Measurements from ENCODE around the gene SLC16A2.

SLC16A2 gene

GRCh38 chrX:74509989-74510388 is 88.7 kb downstream of the SLC16A2 start:
- Histone ChIP-seq H3F3A (ENCODE audit: control insufficient read depth, insufficient read depth) (no peaks in the 10 kb centered on the region), H3K9me3 (ENCODE audit: control insufficient read depth, insufficient read depth, low read length) (no peaks in the 10 kb centered on the region), H3K4me3 (ENCODE audit: low read length) (no peak overlapping the region), H3K79me2 (ENCODE audit: control insufficient read depth, low read length) (no peaks in the 10 kb centered on the region), H3K9me2 (replicated peaks; ENCODE audit: control insufficient read depth, low read length) (no peaks in the 10 kb centered on the region), H3K4me2 (ENCODE audit: low read length) (no peak overlapping the region), H4K20me1 (ENCODE audit: control insufficient read depth, insufficient read depth, low read depth, low read length) (no peaks in the 10 kb centered on the region), H3K36me3 (ENCODE audit: control insufficient read depth, low read length) (no peaks in the 10 kb centered on the region), H3K27ac (ENCODE audit: low read depth, low read length) (no peak overlapping the region), H3K27me3 (ENCODE audit: control insufficient read depth, low read length) (no peaks in the 10 kb centered on the region), H3K4me1 (ENCODE audit: control insufficient read depth, low read length) (no peaks in the 10 kb centered on the region)
- TF ChIP-seq CTCF (IDR thresholded peaks at IDR 0.05; ENCODE audit: low read depth, low read length, poor library complexity, severe bottlenecking), result no peak

- H3K4me2 ChIP-seq (ENCODE audit: low read length), result no peak overlapping the region
- no peak overlapping the region for H3K4me3 ChIP-seq (ENCODE audit: low read length)
- no peaks in the 10 kb centered on the region for H4K20me1 ChIP-seq (ENCODE audit: control insufficient read depth, insufficient read depth, low read depth, low read length)
- TF ChIP-seq CTCF (IDR thresholded peaks at IDR 0.05; ENCODE audit: low read depth, low read length, poor library complexity, severe bottlenecking), result no peak
- H3K36me3 ChIP-seq (ENCODE audit: control insufficient read depth, low read length), result no peaks in the 10 kb centered on the region
- H3K4me1 ChIP-seq (ENCODE audit: control insufficient read depth, low read length), result no peaks in the 10 kb centered on the region
- H3K79me2 ChIP-seq (ENCODE audit: control insufficient read depth, low read length), result no peaks in the 10 kb centered on the region
- H3K9me3 ChIP-seq (ENCODE audit: control insufficient read depth, insufficient read depth, low read length), result no peaks in the 10 kb centered on the region
- H3K9me2 ChIP-seq (replicated peaks; ENCODE audit: control insufficient read depth, low read length), result no peaks in the 10 kb centered on the region
- H3K27me3 ChIP-seq (ENCODE audit: control insufficient read depth, low read length), result no peaks in the 10 kb centered on the region
- no peak overlapping the region for H3K27ac ChIP-seq (ENCODE audit: low read depth, low read length)
- no peaks in the 10 kb centered on the region for H3F3A ChIP-seq (ENCODE audit: control insufficient read depth, insufficient read depth)
Observed at GRCh38 chrX:74510401-74510800, 89.1 kb downstream of the SLC16A2 start.

- Histone ChIP-seq H3K27ac (ENCODE audit: low read depth, low read length) (no peak overlapping the region), H3K27me3 (ENCODE audit: control insufficient read depth, low read length) (no peaks in the 10 kb centered on the region), H3K4me3 (ENCODE audit: low read length) (no peak overlapping the region), H3K36me3 (ENCODE audit: control insufficient read depth, low read length) (no peaks in the 10 kb centered on the region), H3K9me3 (ENCODE audit: control insufficient read depth, insufficient read depth, low read length) (no peaks in the 10 kb centered on the region), H3F3A (ENCODE audit: control insufficient read depth, insufficient read depth) (no peaks in the 10 kb centered on the region), H3K4me1 (ENCODE audit: control insufficient read depth, low read length) (no peaks in the 10 kb centered on the region), H3K9me2 (replicated peaks; ENCODE audit: control insufficient read depth, low read length) (no peaks in the 10 kb centered on the region), H4K20me1 (ENCODE audit: control insufficient read depth, insufficient read depth, low read depth, low read length) (no peaks in the 10 kb centered on the region), H3K4me2 (ENCODE audit: low read length) (no peak overlapping the region), H3K79me2 (ENCODE audit: control insufficient read depth, low read length) (no peaks in the 10 kb centered on the region)
- TF ChIP-seq CTCF (IDR thresholded peaks at IDR 0.05; ENCODE audit: low read depth, low read length, poor library complexity, severe bottlenecking), result no peak
- no peak for TF ChIP-seq EZH2phosphoT487 (IDR thresholded peaks at IDR 0.05; ENCODE audit: borderline replicate concordance, low read length)
Observed at GRCh38 chrX:74511704-74512103, 90.4 kb downstream of the SLC16A2 start.

- Histone ChIP-seq H3K4me1 (ENCODE audit: control insufficient read depth, low read length) (no peaks in the 10 kb centered on the region), H3F3A (ENCODE audit: control insufficient read depth, insufficient read depth) (no peaks in the 10 kb centered on the region), H3K9me3 (ENCODE audit: control insufficient read depth, insufficient read depth, low read length) (no peaks in the 10 kb centered on the region), H3K9me2 (replicated peaks; ENCODE audit: control insufficient read depth, low read length) (no peaks in the 10 kb centered on the region), H3K4me3 (ENCODE audit: low read length) (no peak overlapping the region), H3K27me3 (ENCODE audit: control insufficient read depth, low read length) (no peaks in the 10 kb centered on the region), H3K79me2 (ENCODE audit: control insufficient read depth, low read length) (no peaks in the 10 kb centered on the region), H3K27ac (ENCODE audit: low read depth, low read length) (no peak overlapping the region), H4K20me1 (ENCODE audit: control insufficient read depth, insufficient read depth, low read depth, low read length) (no peaks in the 10 kb centered on the region), H3K4me2 (ENCODE audit: low read length) (no peak overlapping the region), H3K36me3 (ENCODE audit: control insufficient read depth, low read length) (no peaks in the 10 kb centered on the region)
- no peak for TF ChIP-seq CTCF (IDR thresholded peaks at IDR 0.05; ENCODE audit: low read depth, low read length, poor library complexity, severe bottlenecking)
Observed at GRCh38 chrX:74514384-74514783, 93.1 kb downstream of the SLC16A2 start.
